LNCaP clone FGC (cell line): Measurements from ENCODE around the gene KLRG1.

Source experiments
- DNase-seq: peaks from one replicate; pipeline ENCODE4 v3.0.0-alpha.2; 2011; ENCODE audit warnings: low read depth
- H3K4me3 ChIP-seq: 2 replicates; pipeline ENCODE4 v1.5.1; 2011; ENCODE audit warnings: mild to moderate bottlenecking, low read depth, low read length, control low read depth
- TF ChIP-seq, protein P1 (sequence below): IDR thresholded peaks from 2 replicates; pipeline ENCODE4 v1.5.1; 2012; ENCODE audit warnings: mild to moderate bottlenecking; ENCODE audit not compliant: control insufficient read depth, insufficient read depth; ENCODE audit errors: extremely low read depth

Gene KLRG1

DNA sequence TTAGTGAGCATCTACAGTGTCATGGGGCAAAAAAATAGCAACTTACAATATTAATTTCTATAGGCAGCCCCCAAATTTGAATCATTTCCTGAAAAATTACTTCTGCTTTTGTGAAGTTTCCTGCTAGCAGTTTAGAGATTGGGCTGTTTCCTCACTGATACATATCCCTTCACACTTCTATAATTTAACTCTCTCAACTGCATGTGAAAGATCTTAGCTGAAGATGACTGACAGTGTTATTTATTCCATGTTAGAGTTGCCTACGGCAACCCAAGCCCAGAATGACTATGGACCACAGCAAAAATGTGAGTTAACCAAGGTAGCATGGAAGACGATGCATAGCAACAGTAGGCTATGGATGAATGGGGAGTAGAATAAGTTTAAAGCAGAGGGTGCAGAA, at the start of gene KLRG1:
TSS of gene KLRG1 (plus strand) at position 134 of the 400 bp plus-strand sequence. CDS start at position 224, 90 bp downstream.
- no peak for DNase-seq

DNA sequence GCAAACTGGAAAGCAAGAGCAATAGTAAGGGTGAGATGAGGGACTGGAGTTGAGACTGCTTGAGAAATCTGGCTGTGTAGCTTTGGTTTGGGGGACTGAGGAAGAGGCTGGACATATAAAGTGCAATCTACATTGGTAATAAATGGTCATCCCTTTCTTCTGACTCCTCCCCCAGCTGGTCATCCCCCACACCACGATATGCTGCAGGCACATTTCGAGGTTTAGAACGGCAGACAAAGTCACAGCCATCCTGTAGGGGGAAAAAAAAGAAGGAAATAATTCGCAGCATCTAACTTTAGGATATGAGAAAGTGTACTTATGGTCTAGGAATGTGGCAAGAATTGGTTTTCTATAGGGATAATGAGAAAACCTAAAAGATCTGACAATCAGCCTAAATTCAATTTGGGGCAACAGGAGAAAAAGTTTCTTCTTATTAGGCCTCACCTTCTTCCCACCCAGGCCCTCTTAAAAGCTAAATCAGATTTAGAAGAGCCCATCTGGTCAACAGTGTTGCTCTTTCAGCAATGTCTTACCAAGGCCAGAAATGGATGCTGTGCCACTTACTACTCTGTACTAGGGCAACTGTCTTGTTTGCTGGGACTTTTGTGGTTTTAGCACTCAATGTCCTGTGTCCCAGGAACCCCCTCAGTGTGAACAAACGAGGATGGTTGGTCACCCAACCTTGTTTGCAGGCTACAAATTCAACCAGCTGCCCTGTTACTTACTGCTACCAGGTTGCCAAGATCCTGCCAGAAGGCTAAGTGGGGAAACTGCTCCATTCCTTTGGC, 47.5 kb upstream of the KLRG1 start:
- DNase-seq = no peak
- TF ChIP-seq, protein P1, sequence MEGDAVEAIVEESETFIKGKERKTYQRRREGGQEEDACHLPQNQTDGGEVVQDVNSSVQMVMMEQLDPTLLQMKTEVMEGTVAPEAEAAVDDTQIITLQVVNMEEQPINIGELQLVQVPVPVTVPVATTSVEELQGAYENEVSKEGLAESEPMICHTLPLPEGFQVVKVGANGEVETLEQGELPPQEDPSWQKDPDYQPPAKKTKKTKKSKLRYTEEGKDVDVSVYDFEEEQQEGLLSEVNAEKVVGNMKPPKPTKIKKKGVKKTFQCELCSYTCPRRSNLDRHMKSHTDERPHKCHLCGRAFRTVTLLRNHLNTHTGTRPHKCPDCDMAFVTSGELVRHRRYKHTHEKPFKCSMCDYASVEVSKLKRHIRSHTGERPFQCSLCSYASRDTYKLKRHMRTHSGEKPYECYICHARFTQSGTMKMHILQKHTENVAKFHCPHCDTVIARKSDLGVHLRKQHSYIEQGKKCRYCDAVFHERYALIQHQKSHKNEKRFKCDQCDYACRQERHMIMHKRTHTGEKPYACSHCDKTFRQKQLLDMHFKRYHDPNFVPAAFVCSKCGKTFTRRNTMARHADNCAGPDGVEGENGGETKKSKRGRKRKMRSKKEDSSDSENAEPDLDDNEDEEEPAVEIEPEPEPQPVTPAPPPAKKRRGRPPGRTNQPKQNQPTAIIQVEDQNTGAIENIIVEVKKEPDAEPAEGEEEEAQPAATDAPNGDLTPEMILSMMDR = no peak
- H3K4me3 ChIP-seq = no peak overlapping the region

More for the DNA sequence above, at the start of gene KLRG1:
- TF ChIP-seq, protein P1 = no peak
- H3K4me3 ChIP-seq = no peak within 1 kb of the TSS

DNA sequence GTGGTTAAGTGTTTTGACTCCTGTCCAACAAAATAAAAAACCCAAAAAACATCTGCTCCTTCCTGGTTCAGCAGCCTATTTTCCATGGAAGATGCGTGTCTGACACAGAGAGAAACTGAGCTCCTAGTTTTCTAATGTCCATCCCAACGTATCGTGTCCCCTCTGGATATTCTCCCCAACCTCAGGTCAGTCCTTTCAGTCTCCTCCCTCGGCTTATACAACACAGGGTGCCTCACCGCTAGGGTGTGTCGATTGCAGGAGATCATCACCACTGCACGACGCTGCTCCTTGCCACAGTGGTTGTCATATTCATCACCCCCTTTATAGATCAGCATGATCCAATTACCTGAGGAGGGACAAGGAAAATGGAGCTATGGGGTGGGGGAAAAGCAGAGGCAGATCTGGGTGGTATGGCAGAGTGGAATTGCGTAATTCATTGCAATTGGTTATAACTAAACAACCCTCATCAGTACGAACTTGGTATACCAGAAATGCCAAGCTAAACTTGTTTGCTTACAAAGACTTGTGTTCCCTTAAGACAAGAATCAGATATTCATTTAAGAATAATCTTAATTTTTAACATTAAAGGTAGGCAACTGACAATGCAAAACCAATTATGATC, 45.7 kb upstream of the KLRG1 start:
- TF ChIP-seq, protein P1 = no peak
- H3K4me3 ChIP-seq = no peak overlapping the region

DNA sequence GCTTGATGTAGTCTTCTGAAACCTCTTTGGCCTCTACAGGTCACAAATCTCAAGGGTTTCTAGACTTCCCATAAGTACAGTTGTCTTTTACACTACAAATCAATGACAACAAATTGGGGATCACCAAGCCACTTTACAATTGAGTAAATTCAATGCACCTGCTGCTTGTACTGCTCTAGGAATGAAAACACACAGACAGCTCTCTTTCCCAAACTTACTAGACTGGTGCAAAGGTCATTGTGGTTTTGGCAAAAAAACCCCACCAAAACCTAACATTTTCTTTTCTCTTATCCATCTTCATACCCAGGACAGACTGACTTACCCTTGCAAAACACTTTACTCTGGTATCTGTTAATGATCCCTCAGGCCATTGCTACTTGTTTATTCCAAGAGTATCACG, 42.6 kb upstream of the KLRG1 start:
- no peak for DNase-seq
- H3K4me3 ChIP-seq = no peak overlapping the region
- TF ChIP-seq, protein P1 = no peak

More for the DNA sequence above, 45.7 kb upstream of the KLRG1 start:
- no peak for DNase-seq

DNA sequence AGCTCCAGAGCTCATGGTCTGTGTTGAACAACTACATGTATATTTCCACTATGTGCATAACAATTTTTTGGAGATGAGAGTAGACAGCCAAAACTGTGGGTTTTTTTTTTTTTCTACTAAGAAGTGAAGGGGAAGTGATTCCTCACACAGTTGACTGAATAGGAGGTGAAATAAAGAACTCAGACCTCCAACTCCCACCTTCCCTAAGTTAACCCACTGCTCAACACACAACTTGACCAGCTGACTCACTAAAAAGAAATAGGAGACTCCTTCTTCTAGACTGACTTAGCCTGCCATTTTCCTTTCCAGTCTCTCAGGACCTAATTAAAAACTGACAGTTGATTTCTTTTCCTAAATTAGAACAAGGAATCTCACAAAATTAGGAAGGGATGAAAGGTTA, 41.6 kb upstream of the KLRG1 start:
- no peak for DNase-seq
- H3K4me3 ChIP-seq = no peak overlapping the region
- TF ChIP-seq, protein P1 = no peak

DNA sequence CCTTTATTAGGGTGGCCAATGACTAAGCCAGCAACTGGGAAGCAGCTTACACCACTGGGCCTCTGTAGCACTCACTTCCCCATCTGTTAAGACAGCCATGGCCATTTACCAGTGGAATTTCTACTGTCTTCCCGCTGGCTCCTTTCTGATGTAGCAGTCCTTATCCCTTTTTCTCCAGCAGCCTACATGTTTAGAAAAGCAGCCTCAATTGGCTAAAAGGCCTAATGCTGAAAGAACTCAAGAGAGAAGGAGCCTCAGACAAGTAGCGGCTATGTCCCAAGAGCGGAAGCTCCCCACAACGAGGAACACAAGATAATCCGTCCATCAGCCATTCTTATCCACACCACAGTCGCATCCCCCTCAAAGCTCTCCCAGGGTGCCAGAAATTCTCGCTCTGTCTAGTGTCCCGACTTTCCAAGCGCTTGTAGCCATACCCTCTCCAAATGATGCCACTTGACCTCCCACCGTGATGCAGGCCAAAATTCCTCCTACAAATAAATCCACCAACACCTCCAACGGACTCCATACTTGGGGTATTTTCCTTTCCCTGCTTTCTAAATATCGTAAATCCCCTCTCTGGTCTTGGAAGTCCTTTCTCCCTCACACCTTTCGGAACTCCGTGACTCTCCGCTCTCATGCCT, 40.5 kb upstream of the KLRG1 start:
- DNase-seq = no peak
- TF ChIP-seq, protein P1 = no peak
- H3K4me3 ChIP-seq = peak overlapping the region; percentile 88
